ENCODE results near the gene AIP.
A peak's percentile ranks its signal among the peaks of the same experiment; 100 is the strongest.
"Not testable (repeated sequence)": the region's sequence is repeated elsewhere in the genome, so short reads cannot be mapped to it uniquely, and the experiment has no call there.

The AIP gene

GRCh38 chr11:67468759-67469507 lies 13.9 kb upstream of the AIP start, which contains the start of gene TMEM134:
Gene TMEM134 (minus strand): TSS chr11:67469251. CDS start chr11:67469192, 59 bp downstream.
- Mint-ChIP-seq H3K27me3 (no peaks in the 10 kb centered on the region), H3K4me3 (peak within 1 kb of the TSS; percentile 90), H3K4me1 (peaks cover 27% of the 10 kb centered on the region), H3K27ac (peak within 1 kb of the TSS; percentile 79), H3K36me3 (peaks cover 5% of the 10 kb centered on the region), H3K9me3 (no peaks in the 10 kb centered on the region)
- DNase-seq (ENCODE audit: low spot score in 2 of 2) = peak; percentile 79 to 86
- peak; percentile 76 for ATAC-seq (ENCODE audit: low read depth)

DNA sequence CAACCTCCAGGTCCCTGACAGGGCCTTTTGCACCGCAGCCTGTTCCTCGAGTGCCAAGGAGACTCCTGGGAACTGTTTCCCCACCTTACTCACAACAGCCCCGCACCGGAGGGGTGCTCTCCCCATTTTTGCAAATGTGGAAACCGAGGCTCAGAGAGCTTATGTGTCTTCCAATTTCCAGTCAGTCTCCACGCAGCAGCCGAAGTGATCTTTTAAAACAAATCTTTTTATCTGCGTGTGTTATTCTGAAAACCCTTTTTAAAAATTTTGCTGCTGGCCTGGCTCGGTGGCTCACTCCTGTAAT lies 13.4 kb upstream of the AIP start:
- H3K9me3 Mint-ChIP-seq = no peaks in the 10 kb centered on the region
- H3K27me3 Mint-ChIP-seq = no peaks in the 10 kb centered on the region
- H3K27ac Mint-ChIP-seq = peak overlapping the region; percentile 70
- DNase-seq (ENCODE audit: low spot score in 2 of 2) (no peak), ATAC-seq (ENCODE audit: low read depth) (no peak)
- H3K36me3 Mint-ChIP-seq = peaks cover 5% of the 10 kb centered on the region
- H3K4me3 Mint-ChIP-seq = peak overlapping the region; percentile 90
- H3K4me1 Mint-ChIP-seq = peaks cover 27% of the 10 kb centered on the region

DNA sequence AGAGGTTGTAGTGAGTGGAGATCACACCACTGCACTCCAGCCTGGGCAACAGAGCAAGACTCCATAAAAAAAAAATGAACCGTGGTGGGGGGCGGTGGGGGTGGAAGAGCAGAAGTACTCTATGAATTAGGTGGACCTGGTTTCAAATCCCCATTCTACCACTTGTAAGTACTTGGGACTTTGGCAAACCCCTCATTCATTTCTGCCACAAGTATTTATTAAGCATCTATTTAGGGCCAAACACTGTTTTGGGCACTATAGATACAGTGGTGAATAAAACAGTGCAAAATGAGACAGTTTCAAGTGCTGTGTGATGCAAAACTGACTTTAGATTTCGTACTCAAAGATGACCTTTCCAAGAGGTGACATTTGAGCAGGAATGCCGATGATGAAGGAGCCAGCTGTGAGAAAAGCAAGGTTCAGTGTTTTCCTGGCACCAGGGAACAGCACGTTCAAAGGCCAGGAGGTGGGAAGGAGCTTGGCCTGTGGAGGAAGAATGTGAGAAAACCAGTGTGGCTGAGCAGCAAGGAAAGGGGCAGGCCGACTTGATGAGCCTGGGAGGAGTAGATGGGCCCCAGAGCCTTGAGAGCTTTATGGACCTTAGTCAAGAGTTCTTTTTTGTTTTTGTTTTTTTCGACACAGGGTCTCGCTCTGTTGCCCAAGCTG lies 12.4 kb upstream of the AIP start:
- DNase-seq (ENCODE audit: low spot score in 2 of 2) (no peak), ATAC-seq (ENCODE audit: low read depth) (no peak)
- H3K4me1 Mint-ChIP-seq = peaks cover 21% of the 10 kb centered on the region
- no peak overlapping the region for H3K4me3 Mint-ChIP-seq
- no peaks in the 10 kb centered on the region for H3K27me3 Mint-ChIP-seq
- H3K36me3 Mint-ChIP-seq = peaks cover 2% of the 10 kb centered on the region
- no peaks in the 10 kb centered on the region for H3K9me3 Mint-ChIP-seq
- no peak overlapping the region for H3K27ac Mint-ChIP-seq

- Mint-ChIP-seq H3K4me1 (peaks cover 12% of the 10 kb centered on the region), H3K4me3 (no peak overlapping the region), H3K27me3 (no peaks in the 10 kb centered on the region), H3K36me3 (no peaks in the 10 kb centered on the region), H3K27ac (no peak overlapping the region), H3K9me3 (no peaks in the 10 kb centered on the region)
- no peak for ATAC-seq (ENCODE audit: low read depth)
- no peak for DNase-seq (ENCODE audit: low spot score in 2 of 2)
Observed at GRCh38 chr11:67472882-67473281, 9.9 kb upstream of the AIP start.

DNA sequence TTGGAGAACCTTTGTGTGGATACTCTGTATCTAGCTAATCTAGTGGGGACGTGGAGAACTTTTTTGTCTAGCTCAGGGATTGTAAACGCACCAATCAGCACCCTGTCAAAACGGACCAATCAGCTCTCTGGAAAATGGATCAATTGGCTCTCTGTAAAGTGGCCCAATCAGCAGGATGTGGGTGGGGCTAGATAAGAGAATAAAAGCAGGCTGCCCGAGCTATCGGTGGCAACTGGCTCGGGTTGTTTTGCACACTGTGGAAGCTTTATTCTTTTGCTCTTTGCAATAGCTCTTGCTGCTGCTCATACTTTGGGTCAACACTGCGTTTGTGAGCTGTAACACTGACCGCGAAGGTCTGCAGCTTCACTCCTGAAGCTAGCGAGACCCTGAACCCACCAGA lies 6.1 kb upstream of the AIP start:
- not testable (repeated sequence) for DNase-seq (ENCODE audit: low spot score in 2 of 2); H3K36me3 Mint-ChIP-seq; H3K9me3 Mint-ChIP-seq; H3K27me3 Mint-ChIP-seq; H3K4me1 Mint-ChIP-seq; H3K4me3 Mint-ChIP-seq; ATAC-seq (ENCODE audit: low read depth); H3K27ac Mint-ChIP-seq

DNA sequence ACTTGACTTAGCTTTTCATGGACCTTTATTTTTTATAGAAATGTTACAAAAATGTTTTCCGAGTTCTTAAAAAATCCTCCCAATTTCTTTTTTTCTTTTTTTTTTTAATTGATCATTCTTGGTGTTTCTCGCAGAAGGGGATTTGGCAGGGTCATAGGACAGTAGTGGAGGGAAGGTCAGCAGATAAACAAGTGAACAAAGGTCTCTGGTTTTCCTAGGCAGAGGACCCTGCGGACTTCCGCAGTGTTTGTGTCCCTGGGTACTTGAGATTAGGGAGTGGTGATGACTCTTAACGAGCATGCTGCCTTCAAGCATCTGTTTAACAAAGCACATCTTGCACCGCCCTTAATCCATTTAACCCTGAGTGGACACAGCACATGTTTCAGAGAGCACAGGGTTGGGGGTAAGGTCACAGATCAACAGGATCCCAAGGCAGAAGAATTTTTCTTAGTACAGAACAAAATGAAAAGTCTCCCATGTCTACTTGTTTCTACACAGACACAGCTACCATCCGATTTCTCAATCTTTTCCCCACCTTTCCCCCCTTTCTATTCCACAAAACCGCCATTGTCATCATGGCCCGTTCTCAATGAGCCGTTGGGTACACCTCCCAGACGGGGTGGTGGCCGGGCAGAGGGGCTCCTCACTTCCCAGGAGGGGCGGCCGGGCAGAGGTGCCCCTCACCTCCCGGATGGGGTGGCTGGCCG lies 5.3 kb upstream of the AIP start:
- H3K9me3 Mint-ChIP-seq; H3K27ac Mint-ChIP-seq; H3K4me1 Mint-ChIP-seq; H3K4me3 Mint-ChIP-seq; DNase-seq (ENCODE audit: low spot score in 2 of 2); H3K36me3 Mint-ChIP-seq; ATAC-seq (ENCODE audit: low read depth); H3K27me3 Mint-ChIP-seq: not testable (repeated sequence)

DNA sequence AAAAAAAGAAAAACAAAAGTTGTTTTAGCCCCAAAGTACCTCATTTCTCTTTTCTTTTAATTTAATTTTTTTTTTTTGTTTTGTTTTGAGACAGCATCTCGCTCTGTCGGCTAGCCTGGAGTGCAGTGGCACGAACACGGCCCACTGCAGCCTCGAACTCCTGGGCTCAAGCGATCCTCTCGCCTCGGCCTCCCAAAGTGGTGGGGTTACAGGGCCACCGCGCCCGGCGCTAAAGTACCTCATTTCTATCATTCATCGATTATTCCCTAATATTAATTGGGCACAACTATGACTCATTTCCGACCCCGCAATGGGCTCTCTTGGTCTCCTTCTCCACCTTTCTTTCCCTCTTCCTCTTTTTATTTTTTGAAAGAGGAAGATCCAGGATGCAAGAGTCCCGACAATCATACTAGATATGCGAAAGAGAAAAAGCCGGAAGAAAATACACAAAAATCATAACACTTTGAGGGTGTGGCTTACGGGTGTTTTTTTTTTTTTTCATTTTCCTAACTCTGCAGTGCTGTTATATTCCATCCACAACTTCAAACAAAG lies 475 bp upstream of the AIP start:
- H3K36me3 Mint-ChIP-seq = no peaks in the 10 kb centered on the region
- no peaks in the 10 kb centered on the region for H3K9me3 Mint-ChIP-seq
- ATAC-seq (ENCODE audit: low read depth) (peak; percentile 15), DNase-seq (ENCODE audit: low spot score in 2 of 2) (no peak)
- no peaks in the 10 kb centered on the region for H3K27me3 Mint-ChIP-seq
- H3K27ac Mint-ChIP-seq = peak overlapping the region; percentile 92
- peak overlapping the region; percentile 99 for H3K4me3 Mint-ChIP-seq
- peaks cover 40% of the 10 kb centered on the region for H3K4me1 Mint-ChIP-seq

DNA sequence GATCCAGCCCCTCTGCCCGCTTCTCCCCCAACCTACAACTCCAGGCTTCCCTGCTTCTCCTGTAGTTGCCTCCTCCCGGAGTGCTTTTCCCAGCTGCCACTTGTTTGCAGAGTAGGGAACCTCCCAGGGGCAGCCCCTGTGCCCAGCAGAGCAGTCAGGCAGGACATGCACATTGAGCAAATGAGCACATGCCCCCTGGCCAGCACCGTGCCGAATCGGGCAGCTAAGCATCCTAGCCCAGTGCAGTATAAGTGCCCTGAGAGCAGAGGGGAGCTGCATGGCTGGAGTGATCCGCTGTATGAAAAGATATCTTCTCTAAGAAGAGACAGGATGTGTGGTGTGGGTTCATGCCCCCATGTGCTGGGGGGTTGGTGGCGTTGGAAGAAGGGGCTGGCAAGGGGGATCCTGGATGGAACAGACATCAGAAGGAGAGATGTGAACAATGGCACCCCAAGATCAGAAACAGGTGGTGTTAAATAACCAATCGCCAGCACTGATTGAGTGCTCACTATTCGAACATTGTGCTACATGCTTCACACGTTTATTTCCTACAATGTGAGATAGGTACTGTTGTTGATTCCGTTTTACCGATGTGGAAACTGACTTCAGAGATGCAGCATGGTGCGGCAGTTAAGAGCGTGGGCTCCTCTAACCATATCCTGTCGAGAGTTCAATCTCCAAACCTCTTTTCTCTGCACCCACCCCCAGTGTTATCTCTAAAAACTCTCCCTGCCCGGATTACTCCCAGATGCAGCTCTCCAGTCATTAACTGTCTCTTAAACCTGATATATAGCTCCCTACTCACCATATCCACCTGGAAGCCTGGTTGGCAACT lies 1.2 kb downstream of the AIP start:
- Mint-ChIP-seq H3K27me3 (no peaks in the 10 kb centered on the region), H3K27ac (peak overlapping the region; percentile 92), H3K4me3 (peak overlapping the region; percentile 99), H3K36me3 (peaks cover 5% of the 10 kb centered on the region), H3K4me1 (peaks cover 51% of the 10 kb centered on the region), H3K9me3 (no peaks in the 10 kb centered on the region)
- DNase-seq (ENCODE audit: low spot score in 2 of 2) (no peak), ATAC-seq (ENCODE audit: low read depth) (no peak)

DNA sequence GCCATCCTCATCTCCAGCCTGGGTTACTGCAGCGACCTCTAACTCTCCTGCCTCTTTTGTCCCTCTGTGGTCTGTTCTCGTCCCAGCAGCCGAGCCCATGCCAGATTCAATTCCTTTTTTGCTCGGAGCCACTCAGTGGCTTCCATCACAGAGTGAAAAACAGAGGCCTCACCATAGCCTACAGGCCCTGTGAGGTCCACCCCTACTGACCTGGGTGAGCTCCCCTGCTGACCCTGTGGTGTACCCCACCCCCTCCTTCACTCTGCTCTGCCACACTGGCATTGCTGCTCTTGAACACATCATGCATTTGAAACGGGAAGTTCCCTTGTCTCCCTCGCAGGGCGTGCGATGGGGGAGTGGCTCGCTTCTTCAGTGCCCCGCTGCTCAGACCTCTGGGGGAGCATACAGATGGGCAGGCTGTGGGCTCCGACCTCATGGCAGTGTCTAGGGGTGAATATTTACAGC lies 2.1 kb downstream of the AIP start:
- peak; percentile 57 to 64 for DNase-seq (ENCODE audit: low spot score in 2 of 2)
- Mint-ChIP-seq H3K27ac (peak overlapping the region; percentile 92), H3K27me3 (no peaks in the 10 kb centered on the region), H3K36me3 (peaks cover 10% of the 10 kb centered on the region), H3K4me1 (peaks cover 55% of the 10 kb centered on the region), H3K9me3 (no peaks in the 10 kb centered on the region), H3K4me3 (peak overlapping the region; percentile 99)
- peak; percentile 36 for ATAC-seq (ENCODE audit: low read depth)

GRCh38 chr11:67485873-67486361 lies 3.1 kb downstream of the AIP start:
- peak overlapping the region; percentile 73 for H3K4me3 Mint-ChIP-seq
- peaks cover 12% of the 10 kb centered on the region for H3K36me3 Mint-ChIP-seq
- peak overlapping the region; percentile 92 for H3K27ac Mint-ChIP-seq
- not testable (repeated sequence) for H3K9me3 Mint-ChIP-seq; H3K27me3 Mint-ChIP-seq; DNase-seq (ENCODE audit: low spot score in 2 of 2)
- peaks cover 56% of the 10 kb centered on the region for H3K4me1 Mint-ChIP-seq
- peak; percentile 6 for ATAC-seq (ENCODE audit: low read depth)

DNA sequence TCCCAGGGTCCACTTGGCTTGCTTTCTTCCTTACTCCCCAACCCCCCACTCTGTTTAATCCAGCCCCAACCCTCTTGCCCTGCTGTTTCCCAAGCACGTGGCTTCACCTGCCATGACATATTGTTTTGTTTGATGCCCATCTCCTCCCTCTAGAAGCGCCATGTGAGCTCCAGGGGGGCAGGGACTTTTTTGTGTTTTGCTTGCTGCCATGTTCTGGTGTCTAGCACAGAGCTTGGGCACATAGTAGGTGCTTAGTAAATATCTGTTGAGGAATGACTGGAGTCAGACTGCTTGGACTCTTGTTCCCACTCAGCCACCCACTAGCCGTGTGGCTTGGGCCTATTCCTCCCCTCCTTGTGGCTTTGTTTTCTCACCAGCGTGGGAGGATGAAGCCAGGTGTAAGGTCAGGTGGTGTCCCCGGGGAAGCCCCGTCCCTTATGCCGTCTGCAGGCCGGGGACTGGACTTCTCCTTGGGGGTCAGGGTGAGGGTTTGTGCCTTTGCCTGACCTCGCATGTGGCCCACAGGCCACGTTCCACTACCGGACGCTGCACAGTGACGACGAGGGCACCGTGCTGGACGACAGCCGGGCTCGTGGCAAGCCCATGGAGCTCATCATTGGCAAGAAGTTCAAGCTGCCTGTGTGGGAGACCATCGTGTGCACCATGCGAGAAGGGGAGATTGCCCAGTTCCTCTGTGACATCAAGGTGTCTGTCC lies 3.8 kb downstream of the AIP start:
- H3K4me1 Mint-ChIP-seq = peaks cover 58% of the 10 kb centered on the region
- peaks cover 15% of the 10 kb centered on the region for H3K36me3 Mint-ChIP-seq
- ATAC-seq (ENCODE audit: low read depth) (peak; percentile 12), DNase-seq (ENCODE audit: low spot score in 2 of 2) (peak in 1 of 2 donors; percentile 40)
- no peaks in the 10 kb centered on the region for H3K9me3 Mint-ChIP-seq
- no peaks in the 10 kb centered on the region for H3K27me3 Mint-ChIP-seq
- H3K27ac Mint-ChIP-seq = peak overlapping the region; percentile 92
- H3K4me3 Mint-ChIP-seq = peak overlapping the region; percentile 73

GRCh38 chr11:67489203-67489884 lies 6.5 kb downstream of the AIP start:
- H3K9me3 Mint-ChIP-seq = no peaks in the 10 kb centered on the region
- DNase-seq (ENCODE audit: low spot score in 2 of 2) (no peak), ATAC-seq (ENCODE audit: low read depth) (no peak)
- peaks cover 17% of the 10 kb centered on the region for H3K36me3 Mint-ChIP-seq
- H3K27ac Mint-ChIP-seq = peak overlapping the region; percentile 31
- H3K4me3 Mint-ChIP-seq = no peak overlapping the region
- no peaks in the 10 kb centered on the region for H3K27me3 Mint-ChIP-seq
- peaks cover 41% of the 10 kb centered on the region for H3K4me1 Mint-ChIP-seq
